ENCODE data around the gene FUT1.

FUT1 gene

GRCh38 chr19:48751845-48752495 is 471 bp downstream of the FUT1 start:
- TF ChIP-seq CTCF (conservative IDR thresholded peaks at IDR 0.05; ENCODE audit: low read depth, low read length): no peak
- DNase-seq (ENCODE audit: low read depth): no peak
- peak overlapping the region; percentile 20 for H3K4me3 ChIP-seq (ENCODE audit: low read depth, low read length)

GRCh38 chr19:48750771-48751504 is 1.5 kb downstream of the FUT1 start:
- no peak for DNase-seq (ENCODE audit: low read depth)
- no peak overlapping the region for H3K4me3 ChIP-seq (ENCODE audit: low read depth, low read length)
- no peak for TF ChIP-seq CTCF (conservative IDR thresholded peaks at IDR 0.05; ENCODE audit: low read depth, low read length)

GRCh38 chr19:48750351-48750750 is 2.1 kb downstream of the FUT1 start:
- H3K4me3 ChIP-seq (ENCODE audit: low read depth, low read length): no peak overlapping the region
- no peak for TF ChIP-seq CTCF (conservative IDR thresholded peaks at IDR 0.05; ENCODE audit: low read depth, low read length)
- DNase-seq (ENCODE audit: low read depth): no peak

DNA sequence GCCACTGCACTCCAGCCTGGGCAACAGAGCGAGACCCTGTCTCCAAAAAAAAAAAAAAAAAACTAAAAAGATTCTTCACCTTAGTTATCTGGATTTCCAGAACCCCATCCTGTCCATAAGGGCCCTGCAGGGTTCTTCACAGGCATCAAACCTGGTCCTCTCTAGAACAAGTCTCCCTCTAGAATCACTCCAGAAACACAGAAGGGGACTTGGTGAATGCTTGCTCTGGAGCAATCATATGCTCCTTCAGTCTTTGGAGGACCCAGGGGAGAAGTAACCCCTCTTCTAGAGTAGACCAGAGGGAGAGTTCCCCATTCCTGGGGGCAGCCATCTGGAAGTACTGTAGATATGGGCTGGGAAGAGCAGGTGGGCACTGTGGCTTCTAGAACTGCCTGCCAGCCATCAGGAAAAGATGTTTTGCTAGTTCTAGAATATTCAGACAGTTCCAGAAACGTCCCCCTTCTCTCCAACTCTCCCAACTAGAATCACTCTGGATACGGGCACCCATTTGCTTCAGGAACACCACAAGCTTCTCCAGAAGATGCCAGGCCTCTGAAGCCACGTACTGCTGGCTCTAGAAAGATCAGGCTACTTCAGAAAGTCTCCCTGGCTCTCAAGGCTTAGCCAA is 2.8 kb downstream of the FUT1 start:
- no peak overlapping the region for H3K4me3 ChIP-seq (ENCODE audit: low read depth, low read length)
- no peak for TF ChIP-seq CTCF (conservative IDR thresholded peaks at IDR 0.05; ENCODE audit: low read depth, low read length)
- DNase-seq (ENCODE audit: low read depth): no peak

DNA sequence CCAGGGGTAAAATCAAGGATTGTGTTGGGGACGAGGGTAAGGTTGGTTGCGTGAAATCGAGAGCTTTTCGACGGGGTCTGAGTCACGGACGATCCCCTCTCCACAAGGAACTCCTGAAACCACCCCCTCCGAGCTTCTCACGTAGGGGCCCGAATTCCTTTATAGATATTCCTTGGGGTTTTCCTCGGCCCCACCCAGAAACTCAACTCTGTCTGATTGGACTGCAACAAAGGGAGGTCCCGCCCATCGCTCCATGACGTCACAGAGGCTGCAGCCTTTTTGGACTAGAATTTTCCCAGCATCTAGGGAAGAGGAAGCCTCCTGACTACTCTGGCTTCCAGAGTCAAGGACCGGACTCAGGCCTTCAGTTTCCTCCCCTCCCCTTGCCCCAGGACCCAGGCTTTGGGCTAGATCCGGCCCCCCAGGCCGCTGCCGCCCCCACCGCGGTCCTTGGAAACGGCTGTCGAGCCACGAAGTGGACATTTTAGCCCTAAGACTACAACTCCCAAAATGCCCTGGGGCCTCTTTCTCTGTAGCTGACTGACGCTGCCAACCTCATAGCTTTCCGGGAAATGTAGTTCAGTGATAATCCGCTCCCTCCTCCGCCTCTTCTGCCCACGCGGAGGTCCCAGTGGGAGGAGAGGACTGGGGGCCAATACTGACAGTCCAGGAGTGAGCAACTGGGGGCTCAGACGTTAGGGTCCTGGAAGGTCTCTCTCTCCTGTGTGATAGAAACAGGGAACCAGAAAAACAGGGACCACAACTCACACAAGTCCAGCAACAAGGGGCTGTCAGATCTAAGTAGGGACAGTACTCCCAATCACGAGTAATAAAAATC is 5.5 kb downstream of the FUT1 start, which contains the start of gene IZUMO1:
Gene IZUMO1, minus strand, starts transcription at position 172 of the 838 bp plus-strand sequence. CDS start 1,050 bp downstream, outside the sequence.
- no peak for TF ChIP-seq CTCF (conservative IDR thresholded peaks at IDR 0.05; ENCODE audit: low read depth, low read length)
- peak within 1 kb of the TSS; percentile 76 for H3K4me3 ChIP-seq (ENCODE audit: low read depth, low read length)
- peak; percentile 92 for DNase-seq (ENCODE audit: low read depth)

- no peak overlapping the region for H3K4me3 ChIP-seq (ENCODE audit: low read depth, low read length)
- no peak for DNase-seq (ENCODE audit: low read depth)
- no peak for TF ChIP-seq CTCF (conservative IDR thresholded peaks at IDR 0.05; ENCODE audit: low read depth, low read length)
These were observed 6.3 kb downstream of the FUT1 start for GRCh38 chr19:48746110-48746509.

Data from choroid plexus epithelial cell (primary cell).